Measurements from ENCODE around the gene WASL.

WASL gene

GRCh38 chr7:123774496-123774895 lies 25.7 kb upstream of the WASL start:
- no peak for TF ChIP-seq GATA2 (IDR thresholded peaks at IDR 0.05; ENCODE audit: low read depth, low read length)
- no peak for TF ChIP-seq GATA3 (IDR thresholded peaks at IDR 0.05; ENCODE audit: low read depth, low read length)

GRCh38 chr7:123773481-123773880 lies 24.7 kb upstream of the WASL start:
- TF ChIP-seq GATA2 (IDR thresholded peaks at IDR 0.05; ENCODE audit: low read depth, low read length), result no peak
- TF ChIP-seq GATA3 (IDR thresholded peaks at IDR 0.05; ENCODE audit: low read depth, low read length), result no peak

- no peak for TF ChIP-seq GATA2 (IDR thresholded peaks at IDR 0.05; ENCODE audit: low read depth, low read length)
- TF ChIP-seq GATA3 (IDR thresholded peaks at IDR 0.05; ENCODE audit: low read depth, low read length), result no peak
Observed at GRCh38 chr7:123772652-123773051, 23.8 kb upstream of the WASL start.

GRCh38 chr7:123771846-123772245 lies 23.0 kb upstream of the WASL start:
- TF ChIP-seq GATA3 (IDR thresholded peaks at IDR 0.05; ENCODE audit: low read depth, low read length) (no peak), GATA2 (IDR thresholded peaks at IDR 0.05; ENCODE audit: low read depth, low read length) (no peak)

- TF ChIP-seq GATA3 (IDR thresholded peaks at IDR 0.05; ENCODE audit: low read depth, low read length) (no peak), GATA2 (IDR thresholded peaks at IDR 0.05; ENCODE audit: low read depth, low read length) (no peak)
Observed at GRCh38 chr7:123771256-123771655, 22.5 kb upstream of the WASL start.

GRCh38 chr7:123770378-123770777 lies 21.6 kb upstream of the WASL start:
- TF ChIP-seq GATA2 (IDR thresholded peaks at IDR 0.05; ENCODE audit: low read depth, low read length) (no peak), GATA3 (IDR thresholded peaks at IDR 0.05; ENCODE audit: low read depth, low read length) (no peak)

GRCh38 chr7:123769371-123769770 lies 20.6 kb upstream of the WASL start:
- TF ChIP-seq GATA3 (IDR thresholded peaks at IDR 0.05; ENCODE audit: low read depth, low read length) (no peak), GATA2 (IDR thresholded peaks at IDR 0.05; ENCODE audit: low read depth, low read length) (no peak)

GRCh38 chr7:123768493-123768892 lies 19.7 kb upstream of the WASL start:
- TF ChIP-seq GATA2 (IDR thresholded peaks at IDR 0.05; ENCODE audit: low read depth, low read length), result no peak
- TF ChIP-seq GATA3 (IDR thresholded peaks at IDR 0.05; ENCODE audit: low read depth, low read length), result no peak

GRCh38 chr7:123763191-123763661 lies 14.4 kb upstream of the WASL start:
- TF ChIP-seq GATA2 (IDR thresholded peaks at IDR 0.05; ENCODE audit: low read depth, low read length) (no peak), GATA3 (IDR thresholded peaks at IDR 0.05; ENCODE audit: low read depth, low read length) (no peak)

GRCh38 chr7:123761729-123762128 lies 12.9 kb upstream of the WASL start:
- TF ChIP-seq GATA2 (IDR thresholded peaks at IDR 0.05; ENCODE audit: low read depth, low read length), result no peak
- TF ChIP-seq GATA3 (IDR thresholded peaks at IDR 0.05; ENCODE audit: low read depth, low read length), result no peak

- TF ChIP-seq GATA2 (IDR thresholded peaks at IDR 0.05; ENCODE audit: low read depth, low read length), result no peak
- TF ChIP-seq GATA3 (IDR thresholded peaks at IDR 0.05; ENCODE audit: low read depth, low read length), result no peak
Observed at GRCh38 chr7:123757095-123757494, 8.3 kb upstream of the WASL start.

- no peak for TF ChIP-seq GATA2 (IDR thresholded peaks at IDR 0.05; ENCODE audit: low read depth, low read length)
- TF ChIP-seq GATA3 (IDR thresholded peaks at IDR 0.05; ENCODE audit: low read depth, low read length), result no peak
Observed at GRCh38 chr7:123755338-123755737, 6.5 kb upstream of the WASL start.

GRCh38 chr7:123754271-123754871 lies 5.6 kb upstream of the WASL start:
- TF ChIP-seq GATA2 (IDR thresholded peaks at IDR 0.05; ENCODE audit: low read depth, low read length) (no peak), GATA3 (IDR thresholded peaks at IDR 0.05; ENCODE audit: low read depth, low read length) (no peak)

GRCh38 chr7:123752534-123752933 lies 3.7 kb upstream of the WASL start:
- TF ChIP-seq GATA2 (IDR thresholded peaks at IDR 0.05; ENCODE audit: low read depth, low read length), result no peak
- no peak for TF ChIP-seq GATA3 (IDR thresholded peaks at IDR 0.05; ENCODE audit: low read depth, low read length)

- no peak for TF ChIP-seq GATA2 (IDR thresholded peaks at IDR 0.05; ENCODE audit: low read depth, low read length)
Observed at GRCh38 chr7:123751821-123752220, 3.0 kb upstream of the WASL start.
